Keratinocyte (primary cell): ENCODE data around the gene LONP2. TPM values are rescaled to one million over a fixed set of nuclear protein-coding genes. Genes with fewer than 3 reads are reported as not detected.
A peak's percentile ranks its signal among the peaks of the same experiment; 100 is the strongest.

ENCODE experiments used
- DNase-seq: peaks from one replicate; pipeline ENCODE4 v3.0.0-alpha.2; 2011; ENCODE audit warnings: low read depth, missing footprints, low spot score
- FAIRE-seq: peaks from 2 replicates; lab custom pipeline; 2011; peaks lifted over from hg19 to GRCh38; lab: Jason Lieb, UNC
- H2AFZ ChIP-seq: 2 replicates; pipeline ENCODE4 v1.6.0; 2012; ENCODE audit warnings: low read length, control low read depth, inconsistent platforms; ENCODE audit not compliant: control insufficient read depth
- H3K27ac ChIP-seq: 2 replicates; pipeline ENCODE4 v1.5.1; 2011; ENCODE audit warnings: low read length; ENCODE audit not compliant: control insufficient read depth, insufficient read depth
- H3K27me3 ChIP-seq: 3 replicates; pipeline ENCODE4 v1.6.0; 2011; ENCODE audit warnings: low read length; ENCODE audit not compliant: control insufficient read depth, insufficient read depth; ENCODE audit errors: extremely low read depth
- H3K36me3 ChIP-seq, 2 experiments: 2 replicates in 1 of 2; 3 replicates in 1 of 2; pipeline ENCODE4 v1.5.1; 2011; ENCODE audit warnings: low read length in 2 of 2, mild to moderate bottlenecking in 1 of 2; ENCODE audit not compliant: control insufficient read depth in 2 of 2, insufficient read depth in 2 of 2; ENCODE audit errors: extremely low read depth in 1 of 2
- H3K4me1 ChIP-seq: 3 replicates; pipeline ENCODE4 v1.5.1; 2011; ENCODE audit warnings: low read length; ENCODE audit not compliant: control insufficient read depth, insufficient read depth; ENCODE audit errors: extremely low read depth
- H3K4me2 ChIP-seq: 3 replicates; pipeline ENCODE4 v1.6.0; 2011; ENCODE audit warnings: low read depth, low read length; ENCODE audit not compliant: control insufficient read depth, insufficient read depth; ENCODE audit errors: extremely low read depth
- H3K4me3 ChIP-seq, 3 experiments: fragments of 200-600 bp in 1 of 3; sonication (generic) in 1 of 3; 2 replicates in 2 of 3; 3 replicates in 1 of 3; pipeline ENCODE4 v1.5.1; 2011 to 2016; ENCODE audit warnings: low read length in 3 of 3, mild to moderate bottlenecking in 3 of 3, control low read depth in 2 of 3, inconsistent platforms in 1 of 3, low read depth in 1 of 3, mixed read lengths in 1 of 3, mixed run types in 1 of 3, moderate library complexity in 1 of 3; ENCODE audit not compliant: control insufficient read depth in 2 of 3, insufficient read depth in 2 of 3; ENCODE audit errors: extremely low read depth in 1 of 3
- H3K79me2 ChIP-seq: 2 replicates; pipeline ENCODE4 v1.6.0; 2012; ENCODE audit warnings: low read length; ENCODE audit not compliant: control insufficient read depth, insufficient read depth
- H3K9ac ChIP-seq: 3 replicates; pipeline ENCODE4 v1.6.0; 2011; ENCODE audit warnings: low read length; ENCODE audit not compliant: control insufficient read depth, insufficient read depth; ENCODE audit errors: extremely low read depth
- H3K9me1 ChIP-seq: 3 replicates; pipeline ENCODE4 v1.6.0; 2011; ENCODE audit warnings: low read length; ENCODE audit not compliant: control insufficient read depth, insufficient read depth; ENCODE audit errors: extremely low read depth
- H3K9me3 ChIP-seq: 2 replicates; pipeline ENCODE4 v1.5.1; 2012; ENCODE audit warnings: low read depth, low read length; ENCODE audit not compliant: control insufficient read depth
- H4K20me1 ChIP-seq: 3 replicates; pipeline ENCODE4 v1.6.0; 2011; ENCODE audit warnings: low read length; ENCODE audit not compliant: control insufficient read depth, insufficient read depth; ENCODE audit errors: extremely low read depth
- CTCF ChIP-seq, 3 experiments: IDR thresholded peaks in 1 of 3; conservative IDR thresholded peaks in 1 of 3; optimal IDR thresholded peaks in 1 of 3; 2 replicates in 2 of 3; 3 replicates in 1 of 3; pipeline versions ENCODE3 to v1.5.1; 2011; ENCODE audit warnings: low read length in 3 of 3, mild to moderate bottlenecking in 3 of 3, moderate library complexity in 2 of 3, control low read depth in 1 of 3, inconsistent platforms in 1 of 3; ENCODE audit not compliant: insufficient read depth in 2 of 3; ENCODE audit errors: extremely low read depth in 1 of 3
- EZH2 ChIP-seq: IDR thresholded peaks from one replicate; pipeline ENCODE4 v1.6.1; 2012; ENCODE audit warnings: inconsistent platforms, mild to moderate bottlenecking, low read length, moderate library complexity
- dilution Hi-C: fragments of 300-500 bp; cut with MboI; formaldehyde crosslinking; loops from one replicate; pipeline ENCODE4 v1.7.0; 2020; ENCODE audit warnings: low sequenced_read_pairs; ENCODE audit not compliant: extremely low pct_ligation_motif_present
- polyA plus RNA-seq, 5 experiments: library from polyadenylated mRNA; depleted of rRNA in 3 of 5; stranded (reverse) in 3 of 5; stranded (forward) in 1 of 5; unstranded in 1 of 5; fragments of >200 nt; gene quantifications; 1 replicate in 1 of 5; 2 replicates in 3 of 5; 3 replicates in 1 of 5; pipeline versions ENCODE4 v1.2.1 to v1.2.3, GENCODE V29; 2011 to 2012; ENCODE audit warnings: missing spikeins in 2 of 5, low read depth in 1 of 5, low replicate concordance in 1 of 5

LONP2 gene
- polyA plus RNA-seq, 1 donor (not counting 4 experiments of a cell fraction or from before 2014, with no cell fraction given), result 49.4 TPM

- peak overlapping the region; percentile 79 for H3K27ac ChIP-seq
- dilution Hi-C loops, result no loop called here
These were observed 47.2 kb downstream of the LONP2 start for GRCh38 chr16:48291303-48291702.

GRCh38 chr16:48291754-48292153 is 47.7 kb downstream of the LONP2 start:
- H3K4me1 ChIP-seq, result peaks cover 36% of the 10 kb centered on the region
- H3K79me2 ChIP-seq, result peaks cover 6% of the 10 kb centered on the region
- H3K9ac ChIP-seq, result peak overlapping the region; percentile 48
- dilution Hi-C loops, result no loop called here
- no peaks in the 10 kb centered on the region for H3K27me3 ChIP-seq
- H2AFZ ChIP-seq, result peak overlapping the region; percentile 7
- DNase-seq (no peak), FAIRE-seq (no peak)
- H3K27ac ChIP-seq, result peak overlapping the region; percentile 79
- H4K20me1 ChIP-seq, result no peaks in the 10 kb centered on the region
- H3K36me3 ChIP-seq, result peaks cover 15 to 16% of the 10 kb centered on the region in 2 experiments
- H3K9me1 ChIP-seq, result no peaks in the 10 kb centered on the region
- TF ChIP-seq EZH2 (no peak), CTCF (optimal IDR thresholded peaks at IDR 0.05 in 1 of 3, IDR thresholded peaks at IDR 0.05 in 1 of 3, conservative IDR thresholded peaks at IDR 0.05 in 1 of 3; ENCODE audit: extremely low read depth in 1 of 3, insufficient read depth in 2 of 3, low read length in 3 of 3) (no peak)
- peak overlapping the region; percentile 88 for H3K4me2 ChIP-seq
- peaks cover 2% of the 10 kb centered on the region for H3K9me3 ChIP-seq
- H3K4me3 ChIP-seq, result peak overlapping the region in 2 of 3 experiments; percentile 23 to 45

More at GRCh38 chr16:48291303-48291702, 47.2 kb downstream of the LONP2 start:
- peaks cover 16 to 17% of the 10 kb centered on the region in 2 experiments for H3K36me3 ChIP-seq
- H3K4me2 ChIP-seq, result peak overlapping the region; percentile 88
- H3K27me3 ChIP-seq, result no peaks in the 10 kb centered on the region
- H3K4me3 ChIP-seq, result peak overlapping the region in 2 of 3 experiments; percentile 23 to 45
- H4K20me1 ChIP-seq, result no peaks in the 10 kb centered on the region
- H3K9me1 ChIP-seq, result no peaks in the 10 kb centered on the region
- peaks cover 36% of the 10 kb centered on the region for H3K4me1 ChIP-seq
- no peak for DNase-seq
- peak overlapping the region; percentile 7 for H2AFZ ChIP-seq
- TF ChIP-seq CTCF (optimal IDR thresholded peaks at IDR 0.05 in 1 of 3, IDR thresholded peaks at IDR 0.05 in 1 of 3, conservative IDR thresholded peaks at IDR 0.05 in 1 of 3; ENCODE audit: extremely low read depth in 1 of 3, insufficient read depth in 2 of 3, low read length in 3 of 3) (no peak), EZH2 (no peak)
- H3K79me2 ChIP-seq, result peaks cover 8% of the 10 kb centered on the region
- peak; percentile 48 for FAIRE-seq
- H3K9me3 ChIP-seq, result peaks cover 5% of the 10 kb centered on the region
- peak overlapping the region; percentile 48 for H3K9ac ChIP-seq
